ENCODE data around the gene HK1.
"Not testable (repeated sequence)": the region's sequence is repeated elsewhere in the genome, so short reads cannot be mapped to it uniquely, and the experiment has no call there.

The HK1 gene

DNA sequence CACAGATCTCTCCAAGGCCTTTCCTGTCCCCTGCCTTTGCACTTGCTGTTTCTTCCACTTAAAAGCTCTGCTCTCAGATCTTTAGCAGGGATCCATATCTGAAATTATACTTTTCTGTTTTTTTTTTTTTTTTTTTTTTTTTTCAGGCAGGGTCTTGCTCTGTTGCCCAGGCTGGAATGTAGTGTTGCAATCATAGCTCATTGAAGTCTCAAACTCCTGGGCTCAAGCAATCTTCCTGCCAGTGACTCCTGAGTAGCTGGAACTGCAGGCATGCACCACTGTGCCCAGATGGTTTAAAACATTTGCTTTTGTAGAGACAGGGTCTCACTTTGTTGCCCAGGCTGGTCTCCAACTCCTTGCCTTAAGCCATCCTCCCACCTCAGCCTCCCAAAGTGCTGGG, 167.9 kb downstream of the HK1 start:
- no peak overlapping the region for H3K4me3 ChIP-seq (ENCODE audit: low read length)
- no peak for DNase-seq (ENCODE audit: low read depth)
- TF ChIP-seq, protein P1, sequence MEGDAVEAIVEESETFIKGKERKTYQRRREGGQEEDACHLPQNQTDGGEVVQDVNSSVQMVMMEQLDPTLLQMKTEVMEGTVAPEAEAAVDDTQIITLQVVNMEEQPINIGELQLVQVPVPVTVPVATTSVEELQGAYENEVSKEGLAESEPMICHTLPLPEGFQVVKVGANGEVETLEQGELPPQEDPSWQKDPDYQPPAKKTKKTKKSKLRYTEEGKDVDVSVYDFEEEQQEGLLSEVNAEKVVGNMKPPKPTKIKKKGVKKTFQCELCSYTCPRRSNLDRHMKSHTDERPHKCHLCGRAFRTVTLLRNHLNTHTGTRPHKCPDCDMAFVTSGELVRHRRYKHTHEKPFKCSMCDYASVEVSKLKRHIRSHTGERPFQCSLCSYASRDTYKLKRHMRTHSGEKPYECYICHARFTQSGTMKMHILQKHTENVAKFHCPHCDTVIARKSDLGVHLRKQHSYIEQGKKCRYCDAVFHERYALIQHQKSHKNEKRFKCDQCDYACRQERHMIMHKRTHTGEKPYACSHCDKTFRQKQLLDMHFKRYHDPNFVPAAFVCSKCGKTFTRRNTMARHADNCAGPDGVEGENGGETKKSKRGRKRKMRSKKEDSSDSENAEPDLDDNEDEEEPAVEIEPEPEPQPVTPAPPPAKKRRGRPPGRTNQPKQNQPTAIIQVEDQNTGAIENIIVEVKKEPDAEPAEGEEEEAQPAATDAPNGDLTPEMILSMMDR (conservative IDR thresholded peaks at IDR 0.05; ENCODE audit: low read depth, low read length) = no peak

DNA sequence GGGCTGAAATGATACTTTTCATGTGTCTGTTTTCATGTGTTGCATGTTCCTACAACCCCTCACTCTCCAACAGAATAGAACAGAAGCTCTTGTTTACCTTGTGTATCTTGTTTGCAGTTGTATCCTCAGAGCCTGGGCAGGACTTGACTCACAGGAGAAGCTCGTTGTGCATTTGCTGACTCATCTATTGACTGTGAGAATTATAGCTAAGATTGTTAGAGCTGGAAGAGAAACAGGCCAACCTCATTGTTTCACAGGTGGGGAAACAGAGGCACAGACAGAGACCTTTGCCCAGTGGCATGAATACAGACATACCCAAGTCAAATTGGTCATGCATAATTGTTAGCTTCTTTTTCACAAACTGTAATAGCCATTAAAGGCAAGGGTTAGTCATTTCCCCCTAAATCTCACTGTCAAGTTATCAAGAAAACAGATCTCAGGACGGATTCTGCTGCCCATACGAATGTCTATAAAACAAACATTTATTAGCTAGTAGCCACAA, 168.4 kb downstream of the HK1 start:
- TF ChIP-seq, protein P1 (conservative IDR thresholded peaks at IDR 0.05; ENCODE audit: low read depth, low read length) = no peak
- peak; percentile 62 for DNase-seq (ENCODE audit: low read depth)
- H3K4me3 ChIP-seq (ENCODE audit: low read length) = no peak overlapping the region

DNA sequence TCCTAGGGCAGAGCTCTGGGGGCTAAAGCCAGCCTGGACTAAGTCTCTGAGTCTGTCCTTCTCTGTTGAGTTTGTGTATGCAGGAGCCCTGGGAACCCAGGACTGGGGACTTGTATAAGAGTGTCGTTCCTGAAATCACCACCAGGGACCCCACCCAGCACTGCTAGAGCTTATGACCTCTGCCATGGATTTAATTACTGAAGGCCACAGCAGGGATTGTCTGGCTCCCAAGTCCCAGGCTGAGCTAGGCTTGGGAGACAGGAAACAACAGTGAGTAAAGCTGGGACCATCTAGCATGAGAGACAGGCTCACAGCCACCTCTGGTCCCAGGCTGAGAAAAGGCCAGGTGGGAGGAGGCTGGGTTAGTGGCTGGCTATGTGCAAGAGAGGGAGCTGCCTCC, 171.5 kb downstream of the HK1 start:
- peak; percentile 72 for DNase-seq (ENCODE audit: low read depth)
- H3K4me3 ChIP-seq (ENCODE audit: low read length) = no peak overlapping the region
- TF ChIP-seq, protein P1 (conservative IDR thresholded peaks at IDR 0.05; ENCODE audit: low read depth, low read length) = peak; percentile 80

DNA sequence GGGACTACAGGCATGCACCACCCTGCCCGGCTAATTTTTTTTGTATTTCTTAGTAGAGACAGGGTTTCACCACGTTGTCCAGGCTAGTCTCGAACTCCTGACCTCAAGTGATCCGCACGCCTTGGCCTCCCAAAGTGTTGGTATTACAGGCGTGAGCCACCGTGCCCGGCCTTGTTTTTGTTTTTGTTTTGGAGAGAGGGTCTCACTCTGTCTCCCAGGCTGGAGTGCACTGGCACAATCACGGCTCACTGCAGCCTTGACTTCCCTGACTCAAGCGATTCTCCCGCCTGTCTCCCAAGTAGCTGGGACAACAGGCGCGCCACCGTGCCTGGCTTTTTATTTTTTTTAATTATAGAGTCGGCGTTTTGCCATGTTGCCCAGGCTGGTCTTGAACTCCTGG, 172.1 kb downstream of the HK1 start:
- H3K4me3 ChIP-seq (ENCODE audit: low read length); DNase-seq (ENCODE audit: low read depth): not testable (repeated sequence)

DNA sequence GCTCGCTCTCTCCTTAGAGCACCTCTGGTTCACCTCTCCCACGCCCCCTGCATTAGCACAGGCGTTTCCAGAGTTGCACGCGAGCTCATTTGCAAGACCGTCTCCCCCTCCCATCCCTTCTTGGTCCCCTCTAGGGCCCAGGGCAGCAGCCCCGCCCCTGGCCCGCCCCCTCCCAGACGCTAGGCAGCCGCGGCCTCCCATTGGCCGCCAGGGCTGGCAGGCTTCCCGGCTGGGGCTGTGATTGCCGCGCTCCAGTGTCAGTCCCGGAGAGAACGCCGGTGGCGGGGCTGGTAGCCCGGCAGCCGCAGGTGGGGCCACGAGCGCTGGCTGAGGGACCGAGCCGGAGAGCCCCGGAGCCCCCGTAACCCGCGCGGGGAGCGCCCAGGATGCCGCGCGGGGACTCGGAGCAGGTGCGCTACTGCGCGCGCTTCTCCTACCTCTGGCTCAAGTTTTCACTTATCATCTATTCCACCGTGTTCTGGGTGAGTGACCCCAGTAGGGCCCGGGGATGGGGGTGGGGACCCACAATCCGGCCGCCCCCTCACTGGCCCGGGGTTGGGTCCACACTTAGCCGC, 173.0 kb downstream of the HK1 start, which contains the start of gene TSPAN15:
TSPAN15 (plus strand) TSS at position 257 of the 575 bp plus-strand sequence; CDS start at position 387, 130 bp downstream.
- DNase-seq (ENCODE audit: low read depth) = no peak
- peak within 1 kb of the TSS; percentile 78 for H3K4me3 ChIP-seq (ENCODE audit: low read length)
- TF ChIP-seq, protein P1 (conservative IDR thresholded peaks at IDR 0.05; ENCODE audit: low read depth, low read length) = no peak
